Suprapubic skin (tissue), 3 donors: ENCODE data around the gene EML1.

Experiments used
- POLR2A ChIP-seq, 2 donors: fragments of 450-650 bp; IDR thresholded peaks; one replicate each; pipeline ENCODE4 v1.6.1; 2017; ENCODE audit warnings: antibody characterized with exemption in 2 of 2, mild to moderate bottlenecking in 2 of 2, moderate library complexity in 2 of 2
- TF ChIP-seq, protein P1 (sequence below), 2 donors: fragments of 200-600 bp in 1 of 2; fragments of 450-650 bp in 1 of 2; sonication (generic) in 1 of 2; IDR thresholded peaks; one replicate each; pipeline ENCODE4 v1.5.1; 2016 to 2019; ENCODE audit warnings: antibody characterized with exemption in 2 of 2, mild to moderate bottlenecking in 1 of 2, moderate library complexity in 1 of 2

GRCh38 chr14:99822800-99823455 lies 29.7 kb downstream of the EML1 start:
- TF ChIP-seq, protein P1, sequence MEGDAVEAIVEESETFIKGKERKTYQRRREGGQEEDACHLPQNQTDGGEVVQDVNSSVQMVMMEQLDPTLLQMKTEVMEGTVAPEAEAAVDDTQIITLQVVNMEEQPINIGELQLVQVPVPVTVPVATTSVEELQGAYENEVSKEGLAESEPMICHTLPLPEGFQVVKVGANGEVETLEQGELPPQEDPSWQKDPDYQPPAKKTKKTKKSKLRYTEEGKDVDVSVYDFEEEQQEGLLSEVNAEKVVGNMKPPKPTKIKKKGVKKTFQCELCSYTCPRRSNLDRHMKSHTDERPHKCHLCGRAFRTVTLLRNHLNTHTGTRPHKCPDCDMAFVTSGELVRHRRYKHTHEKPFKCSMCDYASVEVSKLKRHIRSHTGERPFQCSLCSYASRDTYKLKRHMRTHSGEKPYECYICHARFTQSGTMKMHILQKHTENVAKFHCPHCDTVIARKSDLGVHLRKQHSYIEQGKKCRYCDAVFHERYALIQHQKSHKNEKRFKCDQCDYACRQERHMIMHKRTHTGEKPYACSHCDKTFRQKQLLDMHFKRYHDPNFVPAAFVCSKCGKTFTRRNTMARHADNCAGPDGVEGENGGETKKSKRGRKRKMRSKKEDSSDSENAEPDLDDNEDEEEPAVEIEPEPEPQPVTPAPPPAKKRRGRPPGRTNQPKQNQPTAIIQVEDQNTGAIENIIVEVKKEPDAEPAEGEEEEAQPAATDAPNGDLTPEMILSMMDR (IDR thresholded peaks at IDR 0.05), result no peak
- TF ChIP-seq POLR2A (IDR thresholded peaks at IDR 0.05), result no peak
